ENCODE measurements around the gene RHBDL1. TPM values are rescaled to one million over a fixed set of nuclear protein-coding genes. Genes with fewer than 3 reads are reported as not detected.

Gene RHBDL1
- total RNA-seq, 1 experiment from 2014 or later: 1.5 TPM

- ChIA-PET POLR2A (ENCODE audit: low non-redundant PET) (no interaction called here), CTCF (interaction anchor here (0.6 kb wide), 2 partner anchors 23 to 234 kb away, joined by 4 to 10 read pairs; no protein-coding TSS in a partner anchor)
- 0 out of 2 replicates have a peak, but pooled peaks have one; percentile 11 for TF ChIP-seq CTCF (conservative IDR thresholded peaks at IDR 0.05; ENCODE audit: low read depth, low read length)
- TF ChIP-seq EZH2 (IDR thresholded peaks at IDR 0.05; ENCODE audit: borderline replicate concordance, low read depth, low read length, poor library complexity, severe bottlenecking): no peak
- H3K4me3 ChIP-seq (ENCODE audit: low read depth, low read length, poor library complexity, severe bottlenecking): peak within 1 kb of the TSS; percentile 95
- H3K27ac ChIP-seq (ENCODE audit: low read depth, low read length, poor library complexity, severe bottlenecking): peak within 1 kb of the TSS; percentile 94
- H3K27me3 ChIP-seq (replicated peaks; ENCODE audit: insufficient read depth, low read depth, low read length, poor library complexity): no peaks in the 10 kb centered on the region
- intact Hi-C loops (cut with micrococcal nuclease; ENCODE audit: unreplicated experiment): loop anchor here (5.0 kb wide), 1 partner anchor 49 kb away; no protein-coding TSS in a partner anchor
- peak; percentile 98 for DNase-seq (ENCODE audit: low spot score)
- no TSS peak for BruUV-seq (replicated peaks)
- no peaks in the 10 kb centered on the region for H3K36me3 ChIP-seq (ENCODE audit: insufficient read depth, low read length, poor library complexity, severe bottlenecking)
- no peaks in the 10 kb centered on the region for H3K9me3 ChIP-seq (ENCODE audit: low read depth, low read length, poor library complexity, severe bottlenecking)
- H3K4me1 ChIP-seq (ENCODE audit: insufficient read depth, low read length, poor library complexity, severe bottlenecking): no peaks in the 10 kb centered on the region
These were observed 39.0 kb upstream of the RHBDL1 start, which contains the start of gene METTL26 for GRCh38 chr16:636206-637080. METTL26 (minus strand) TSS chr16:636305; CDS start chr16:636290, 15 bp downstream.

- Histone ChIP-seq H3K36me3 (ENCODE audit: insufficient read depth, low read length, poor library complexity, severe bottlenecking) (no peaks in the 10 kb centered on the region), H3K9me3 (ENCODE audit: low read depth, low read length, poor library complexity, severe bottlenecking) (no peaks in the 10 kb centered on the region), H3K4me3 (ENCODE audit: low read depth, low read length, poor library complexity, severe bottlenecking) (peak overlapping the region; percentile 95), H3K27me3 (replicated peaks; ENCODE audit: insufficient read depth, low read depth, low read length, poor library complexity) (no peaks in the 10 kb centered on the region), H3K4me1 (ENCODE audit: insufficient read depth, low read length, poor library complexity, severe bottlenecking) (peaks cover 1% of the 10 kb centered on the region), H3K27ac (ENCODE audit: low read depth, low read length, poor library complexity, severe bottlenecking) (peak overlapping the region; percentile 94)
- intact Hi-C loops (cut with micrococcal nuclease; ENCODE audit: unreplicated experiment): loop anchor here (5.0 kb wide), 1 partner anchor 50 kb away; no protein-coding TSS in a partner anchor
- BruUV-seq (replicated peaks): no TSS peak
- TF ChIP-seq EZH2 (IDR thresholded peaks at IDR 0.05; ENCODE audit: borderline replicate concordance, low read depth, low read length, poor library complexity, severe bottlenecking): no peak
- TF ChIP-seq CTCF (conservative IDR thresholded peaks at IDR 0.05; ENCODE audit: low read depth, low read length): no peak
- DNase-seq (ENCODE audit: low spot score): no peak
- POLR2A ChIA-PET (ENCODE audit: low non-redundant PET): no interaction called here
- CTCF ChIA-PET: interaction anchor here (0.6 to 1.0 kb wide), 2 partner anchors 11 to 22 kb away, joined by 3 to 10 read pairs; no protein-coding TSS in a partner anchor
These were observed 38.1 kb upstream of the RHBDL1 start for GRCh38 chr16:637081-638018.

- Histone ChIP-seq H3K27me3 (replicated peaks; ENCODE audit: insufficient read depth, low read depth, low read length, poor library complexity) (no peaks in the 10 kb centered on the region), H3K36me3 (ENCODE audit: insufficient read depth, low read length, poor library complexity, severe bottlenecking) (no peaks in the 10 kb centered on the region), H3K4me1 (ENCODE audit: insufficient read depth, low read length, poor library complexity, severe bottlenecking) (peaks cover 9% of the 10 kb centered on the region), H3K9me3 (ENCODE audit: low read depth, low read length, poor library complexity, severe bottlenecking) (no peaks in the 10 kb centered on the region), H3K4me3 (ENCODE audit: low read depth, low read length, poor library complexity, severe bottlenecking) (no peak overlapping the region), H3K27ac (ENCODE audit: low read depth, low read length, poor library complexity, severe bottlenecking) (no peak overlapping the region)
- POLR2A ChIA-PET (ENCODE audit: low non-redundant PET): no interaction called here
- CTCF ChIA-PET: interaction anchor here (1.0 kb wide), 1 partner anchor 10 kb away, joined by 3 read pairs; no protein-coding TSS in a partner anchor
- intact Hi-C loops (cut with micrococcal nuclease; ENCODE audit: unreplicated experiment): loop anchor here (5.0 kb wide), 1 partner anchor 51 kb away; no protein-coding TSS in a partner anchor
- no peak for DNase-seq (ENCODE audit: low spot score)
- no TSS peak for BruUV-seq (replicated peaks)
- TF ChIP-seq EZH2 (IDR thresholded peaks at IDR 0.05; ENCODE audit: borderline replicate concordance, low read depth, low read length, poor library complexity, severe bottlenecking) (no peak), CTCF (conservative IDR thresholded peaks at IDR 0.05; ENCODE audit: low read depth, low read length) (no peak)
These were observed 37.4 kb upstream of the RHBDL1 start for GRCh38 chr16:638034-638543.
